ENCODE data around the gene LENG1. TPM values are rescaled to one million over a fixed set of nuclear protein-coding genes. Genes with fewer than 3 reads are reported as not detected.

LENG1 gene
- total RNA-seq, 1 experiment from 2014 or later = 7.6 TPM

DNA sequence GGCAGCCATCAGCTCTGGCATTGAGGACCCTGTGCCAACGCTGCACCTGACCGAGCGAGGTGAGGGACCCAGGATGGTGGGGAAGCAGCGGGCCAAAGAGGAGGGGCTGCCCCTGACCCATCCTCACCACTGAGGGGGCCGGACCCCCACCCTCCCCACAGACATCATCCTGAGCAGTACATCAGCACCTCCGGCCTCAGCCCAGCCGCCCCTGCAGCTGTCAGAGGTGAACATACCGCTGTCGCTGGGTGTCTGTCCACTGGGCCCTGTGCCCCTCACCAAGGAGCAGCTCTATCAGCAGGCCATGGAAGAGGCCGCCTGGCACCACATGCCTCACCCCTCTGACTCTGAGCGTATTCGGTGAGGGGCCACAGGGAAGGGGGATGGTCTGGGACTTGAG lies 7.3 kb downstream of the LENG1 start:
- peaks cover 60 to 71% of the 10 kb centered on the region in 2 experiments; a peak in 3 of 4 replicates for H3K36me3 ChIP-seq (ENCODE audit: control insufficient read depth in 1 of 2, insufficient read depth in 2 of 2, low read length in 2 of 2)
- H4K20me1 ChIP-seq (ENCODE audit: insufficient read depth) = no peaks in the 10 kb centered on the region
- POLR2A ChIA-PET = no interaction called here
- DNase-seq (ENCODE audit: low read depth, low spot score) (no peak), ATAC-seq (no peak)
- no peaks in the 10 kb centered on the region for H3K79me2 ChIP-seq (ENCODE audit: insufficient read depth, low read length)
- H2AFZ ChIP-seq (ENCODE audit: low read depth, low read length, poor library complexity, severe bottlenecking) = no peak overlapping the region
- TF ChIP-seq YY1 (IDR thresholded peaks at IDR 0.05; ENCODE audit: extremely low read depth, insufficient replicate concordance, low read depth, low read length) (no peak), JUND (IDR thresholded peaks at IDR 0.05) (no peak), CEBPB (IDR thresholded peaks at IDR 0.05; ENCODE audit: low read depth) (no peak), RAD21 (IDR thresholded peaks at IDR 0.05; ENCODE audit: low read depth) (no peak), EZH2phosphoT487 (IDR thresholded peaks at IDR 0.05; ENCODE audit: borderline replicate concordance) (no peak), CBX3 (IDR thresholded peaks at IDR 0.05; ENCODE audit: low read depth) (no peak), ZNF274 (IDR thresholded peaks at IDR 0.05; ENCODE audit: low read depth, low read length) (no peak), EGR1 (IDR thresholded peaks at IDR 0.05; ENCODE audit: low read depth) (no peak), SP1 (IDR thresholded peaks at IDR 0.05; ENCODE audit: low read depth) (no peak), POLR2AphosphoS5 (IDR thresholded peaks at IDR 0.05; ENCODE audit: low read depth, low read length) (no peak), ELF1 (IDR thresholded peaks at IDR 0.05; ENCODE audit: borderline replicate concordance, low read depth) (no peak), FOSL1 (IDR thresholded peaks at IDR 0.05; ENCODE audit: low read depth) (no peak), EZH2 (IDR thresholded peaks at IDR 0.05) (no peak), SIN3A (IDR thresholded peaks at IDR 0.05; ENCODE audit: low read depth) (no peak), POLR2A (IDR thresholded peaks at IDR 0.05; ENCODE audit: borderline replicate concordance, extremely low read depth, insufficient read depth, insufficient read length) (no peak), TCF7L2 (IDR thresholded peaks at IDR 0.05; ENCODE audit: borderline replicate concordance, extremely low read depth, insufficient read depth, insufficient read length) (no peak)
- TF ChIP-seq, protein P1, sequence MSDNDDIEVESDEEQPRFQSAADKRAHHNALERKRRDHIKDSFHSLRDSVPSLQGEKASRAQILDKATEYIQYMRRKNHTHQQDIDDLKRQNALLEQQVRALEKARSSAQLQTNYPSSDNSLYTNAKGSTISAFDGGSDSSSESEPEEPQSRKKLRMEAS (IDR thresholded peaks at IDR 0.05) = no peak
- TF ChIP-seq, protein P2, sequence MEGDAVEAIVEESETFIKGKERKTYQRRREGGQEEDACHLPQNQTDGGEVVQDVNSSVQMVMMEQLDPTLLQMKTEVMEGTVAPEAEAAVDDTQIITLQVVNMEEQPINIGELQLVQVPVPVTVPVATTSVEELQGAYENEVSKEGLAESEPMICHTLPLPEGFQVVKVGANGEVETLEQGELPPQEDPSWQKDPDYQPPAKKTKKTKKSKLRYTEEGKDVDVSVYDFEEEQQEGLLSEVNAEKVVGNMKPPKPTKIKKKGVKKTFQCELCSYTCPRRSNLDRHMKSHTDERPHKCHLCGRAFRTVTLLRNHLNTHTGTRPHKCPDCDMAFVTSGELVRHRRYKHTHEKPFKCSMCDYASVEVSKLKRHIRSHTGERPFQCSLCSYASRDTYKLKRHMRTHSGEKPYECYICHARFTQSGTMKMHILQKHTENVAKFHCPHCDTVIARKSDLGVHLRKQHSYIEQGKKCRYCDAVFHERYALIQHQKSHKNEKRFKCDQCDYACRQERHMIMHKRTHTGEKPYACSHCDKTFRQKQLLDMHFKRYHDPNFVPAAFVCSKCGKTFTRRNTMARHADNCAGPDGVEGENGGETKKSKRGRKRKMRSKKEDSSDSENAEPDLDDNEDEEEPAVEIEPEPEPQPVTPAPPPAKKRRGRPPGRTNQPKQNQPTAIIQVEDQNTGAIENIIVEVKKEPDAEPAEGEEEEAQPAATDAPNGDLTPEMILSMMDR (IDR thresholded peaks at IDR 0.05 in 2 of 3, conservative IDR thresholded peaks at IDR 0.05 in 1 of 3; ENCODE audit: borderline replicate concordance in 1 of 3, insufficient read depth in 1 of 3, low read depth in 2 of 3, low read length in 2 of 3) = no peak
- TF ChIP-seq, protein P3, sequence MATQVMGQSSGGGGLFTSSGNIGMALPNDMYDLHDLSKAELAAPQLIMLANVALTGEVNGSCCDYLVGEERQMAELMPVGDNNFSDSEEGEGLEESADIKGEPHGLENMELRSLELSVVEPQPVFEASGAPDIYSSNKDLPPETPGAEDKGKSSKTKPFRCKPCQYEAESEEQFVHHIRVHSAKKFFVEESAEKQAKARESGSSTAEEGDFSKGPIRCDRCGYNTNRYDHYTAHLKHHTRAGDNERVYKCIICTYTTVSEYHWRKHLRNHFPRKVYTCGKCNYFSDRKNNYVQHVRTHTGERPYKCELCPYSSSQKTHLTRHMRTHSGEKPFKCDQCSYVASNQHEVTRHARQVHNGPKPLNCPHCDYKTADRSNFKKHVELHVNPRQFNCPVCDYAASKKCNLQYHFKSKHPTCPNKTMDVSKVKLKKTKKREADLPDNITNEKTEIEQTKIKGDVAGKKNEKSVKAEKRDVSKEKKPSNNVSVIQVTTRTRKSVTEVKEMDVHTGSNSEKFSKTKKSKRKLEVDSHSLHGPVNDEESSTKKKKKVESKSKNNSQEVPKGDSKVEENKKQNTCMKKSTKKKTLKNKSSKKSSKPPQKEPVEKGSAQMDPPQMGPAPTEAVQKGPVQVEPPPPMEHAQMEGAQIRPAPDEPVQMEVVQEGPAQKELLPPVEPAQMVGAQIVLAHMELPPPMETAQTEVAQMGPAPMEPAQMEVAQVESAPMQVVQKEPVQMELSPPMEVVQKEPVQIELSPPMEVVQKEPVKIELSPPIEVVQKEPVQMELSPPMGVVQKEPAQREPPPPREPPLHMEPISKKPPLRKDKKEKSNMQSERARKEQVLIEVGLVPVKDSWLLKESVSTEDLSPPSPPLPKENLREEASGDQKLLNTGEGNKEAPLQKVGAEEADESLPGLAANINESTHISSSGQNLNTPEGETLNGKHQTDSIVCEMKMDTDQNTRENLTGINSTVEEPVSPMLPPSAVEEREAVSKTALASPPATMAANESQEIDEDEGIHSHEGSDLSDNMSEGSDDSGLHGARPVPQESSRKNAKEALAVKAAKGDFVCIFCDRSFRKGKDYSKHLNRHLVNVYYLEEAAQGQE (IDR thresholded peaks at IDR 0.05; ENCODE audit: low read depth) = no peak
- TF ChIP-seq, protein P4, sequence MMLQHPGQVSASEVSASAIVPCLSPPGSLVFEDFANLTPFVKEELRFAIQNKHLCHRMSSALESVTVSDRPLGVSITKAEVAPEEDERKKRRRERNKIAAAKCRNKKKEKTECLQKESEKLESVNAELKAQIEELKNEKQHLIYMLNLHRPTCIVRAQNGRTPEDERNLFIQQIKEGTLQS (IDR thresholded peaks at IDR 0.05) = no peak
- H3K27me3 ChIP-seq (ENCODE audit: insufficient read depth, low read length) = no peaks in the 10 kb centered on the region
- intact Hi-C loops (cut with micrococcal nuclease) = no loop called here
- no peak overlapping the region for H3K9ac ChIP-seq (ENCODE audit: low read length)
- H3K9me3 ChIP-seq (ENCODE audit: control insufficient read depth in 1 of 2, insufficient read depth in 1 of 2, low read depth in 1 of 2, low read length in 2 of 2) = no peaks in the 10 kb centered on the region
- no peaks in the 10 kb centered on the region for H3K9me2 ChIP-seq (ENCODE audit: insufficient read depth)
- no peak overlapping the region for H3K27ac ChIP-seq (ENCODE audit: low read depth, low read length)
- CTCF ChIA-PET = no interaction called here
- no peak overlapping the region for H3K4me2 ChIP-seq (ENCODE audit: low read length)
- H3K4me1 ChIP-seq (ENCODE audit: control insufficient read depth in 1 of 2, insufficient read depth in 2 of 2, low read length in 2 of 2) = no peaks in the 10 kb centered on the region
- no TSS peak for BruUV-seq (replicated peaks)
- RAD21 ChIA-PET (ENCODE audit: low non-redundant PET in 1 of 2, low total read pairs in 2 of 2, uncharacterized antibody in 2 of 2, unreplicated experiment in 2 of 2) = no interaction called here
- H3K4me3 ChIP-seq (replicated peaks in 1 of 2; ENCODE audit: low read depth in 1 of 2, low read length in 2 of 2) = no peak overlapping the region

Measured in HCT116 (cell line).